Muscle layer of duodenum (tissue), 2 donors: ENCODE measurements around the gene SHPK.
A peak's percentile ranks its signal among the peaks of the same experiment; 100 is the strongest.

Experiments used
- H3K27ac ChIP-seq: one replicate; pipeline ENCODE4 v1.7.0; 2013; ENCODE audit warnings: mild to moderate bottlenecking, low read length
- H3K27me3 ChIP-seq: one replicate; pipeline ENCODE4 v1.7.0; 2013; ENCODE audit warnings: low read depth, mild to moderate bottlenecking, control low read depth, low read length
- H3K36me3 ChIP-seq, 2 donors: one replicate each; pipeline ENCODE4 v1.7.0; 2013; ENCODE audit warnings: low read length in 2 of 2, control low read depth in 1 of 2, mild to moderate bottlenecking in 1 of 2; ENCODE audit not compliant: insufficient read depth in 2 of 2, control insufficient read depth in 1 of 2
- H3K4me1 ChIP-seq, 2 donors: one replicate each; pipeline ENCODE4 v1.7.0; 2013; ENCODE audit warnings: low read length in 2 of 2, mild to moderate bottlenecking in 2 of 2, control low read depth in 1 of 2, moderate library complexity in 1 of 2; ENCODE audit not compliant: insufficient read depth in 2 of 2, control insufficient read depth in 1 of 2
- H3K4me3 ChIP-seq, 2 donors: one replicate each; pipeline ENCODE4 v1.7.0; 2013; ENCODE audit warnings: low read length in 2 of 2, low read depth in 1 of 2, mild to moderate bottlenecking in 1 of 2
- H3K9me3 ChIP-seq, 2 donors: one replicate each; pipeline ENCODE4 v1.7.0; 2013; ENCODE audit warnings: low read length in 2 of 2, control low read depth in 1 of 2, mild to moderate bottlenecking in 1 of 2; ENCODE audit not compliant: control insufficient read depth in 1 of 2
- donor health status: healthy.

SHPK gene

DNA sequence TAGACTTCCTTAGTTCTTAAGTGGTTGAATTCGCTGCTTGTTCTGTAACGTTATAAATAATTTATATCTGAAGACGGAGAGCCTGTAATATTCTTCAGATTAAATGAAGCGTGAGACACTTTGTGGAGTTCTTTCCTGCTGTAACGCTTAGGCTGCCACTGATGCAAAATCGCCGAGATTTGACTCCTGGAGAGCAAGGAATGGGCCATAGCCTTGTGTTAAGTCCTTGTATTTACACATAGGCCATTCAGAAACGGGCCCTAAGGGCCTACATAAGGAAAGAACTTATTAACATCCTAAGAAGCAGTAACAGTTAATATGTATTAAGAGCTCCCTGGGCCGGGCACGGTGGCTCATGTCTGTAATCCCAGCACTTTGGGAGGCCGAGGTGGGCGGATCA is 33.5 kb upstream of the SHPK start:
- Histone ChIP-seq H3K4me1 (peaks cover 5 to 30% of the 10 kb centered on the region in 2 donors), H3K27ac (peak overlapping the region; percentile 86), H3K9me3 (no peaks in the 10 kb centered on the region), H3K4me3 (peak overlapping the region; percentile 74 to 94), H3K27me3 (no peaks in the 10 kb centered on the region), H3K36me3 (peaks cover 4 to 7% of the 10 kb centered on the region in 2 donors)

DNA sequence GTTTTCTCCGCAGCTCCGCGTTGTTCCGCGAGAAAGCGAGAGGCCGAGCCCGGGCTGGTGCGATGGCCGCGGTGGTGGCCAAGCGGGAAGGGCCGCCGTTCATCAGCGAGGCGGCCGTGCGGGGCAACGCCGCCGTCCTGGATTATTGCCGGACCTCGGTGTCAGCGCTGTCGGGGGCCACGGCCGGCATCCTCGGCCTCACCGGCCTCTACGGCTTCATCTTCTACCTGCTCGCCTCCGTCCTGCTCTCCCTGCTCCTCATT is 33.0 kb upstream of the SHPK start:
- H3K4me3 ChIP-seq = peak overlapping the region; percentile 74 to 94

DNA sequence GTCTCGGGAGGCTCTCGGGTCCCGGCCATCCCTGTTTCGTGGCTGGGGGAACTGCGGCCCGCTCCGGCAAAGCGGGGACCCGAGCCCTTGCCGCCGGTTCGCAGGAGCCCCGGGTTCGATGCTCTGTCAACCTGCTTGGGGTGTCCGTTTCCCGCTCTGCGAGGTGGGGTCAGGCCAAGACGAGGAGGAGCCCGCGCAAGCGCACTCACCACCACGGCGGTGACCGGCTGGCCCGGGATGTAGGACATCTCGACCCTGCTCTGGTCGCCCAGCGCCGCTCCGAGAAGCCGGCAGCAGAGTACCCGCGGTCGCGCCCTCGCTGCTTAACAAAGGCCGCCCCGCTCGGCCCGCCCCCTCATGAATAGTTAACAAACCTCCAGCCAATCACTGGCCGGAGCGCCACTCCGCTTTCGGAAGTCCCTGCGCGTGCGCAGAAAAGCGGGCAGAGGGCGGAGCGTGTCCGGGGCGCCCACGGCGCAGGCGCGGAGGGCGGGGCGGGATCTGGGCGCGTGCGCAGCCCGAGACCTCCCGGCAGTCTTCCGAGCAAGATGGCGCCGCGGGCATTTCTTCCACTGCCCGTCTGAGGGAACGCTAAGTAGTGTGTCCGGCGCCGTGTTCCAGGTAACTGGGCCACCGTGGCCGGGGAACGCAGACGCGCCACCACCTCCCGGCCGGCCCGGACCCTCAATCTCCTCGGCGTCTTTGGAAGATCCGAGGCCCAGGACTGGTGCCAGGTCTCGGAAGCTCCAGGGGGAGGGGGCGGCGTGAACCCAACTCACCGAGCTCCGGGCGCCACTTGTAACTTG is 32.4 kb upstream of the SHPK start, which contains the start of the genes EMC6 and TAX1BP3:
EMC6 (plus strand) TSS at position 534 of the 806 bp plus-strand sequence. CDS start 335 bp downstream, outside the sequence.
TAX1BP3 (minus strand) TSS at position 300 of the 806 bp plus-strand sequence; CDS start at position 248, 52 bp downstream.
- H3K4me3 ChIP-seq = peak within 1 kb of the TSS; percentile 76 to 94
- peak within 1 kb of the TSS; percentile 86 for H3K27ac ChIP-seq
- H3K9me3 ChIP-seq = no peaks in the 10 kb centered on the region
- H3K4me1 ChIP-seq = peaks cover 5 to 30% of the 10 kb centered on the region in 2 donors
- no peaks in the 10 kb centered on the region for H3K27me3 ChIP-seq
- peaks cover 11 to 18% of the 10 kb centered on the region in 2 donors for H3K36me3 ChIP-seq

More for the DNA sequence above, 33.0 kb upstream of the SHPK start:
- H3K36me3 ChIP-seq = peaks cover 7 to 13% of the 10 kb centered on the region in 2 donors
- no peaks in the 10 kb centered on the region for H3K27me3 ChIP-seq
- H3K9me3 ChIP-seq = no peaks in the 10 kb centered on the region
- H3K27ac ChIP-seq = peak overlapping the region; percentile 86
- H3K4me1 ChIP-seq = peaks cover 5 to 30% of the 10 kb centered on the region in 2 donors

DNA sequence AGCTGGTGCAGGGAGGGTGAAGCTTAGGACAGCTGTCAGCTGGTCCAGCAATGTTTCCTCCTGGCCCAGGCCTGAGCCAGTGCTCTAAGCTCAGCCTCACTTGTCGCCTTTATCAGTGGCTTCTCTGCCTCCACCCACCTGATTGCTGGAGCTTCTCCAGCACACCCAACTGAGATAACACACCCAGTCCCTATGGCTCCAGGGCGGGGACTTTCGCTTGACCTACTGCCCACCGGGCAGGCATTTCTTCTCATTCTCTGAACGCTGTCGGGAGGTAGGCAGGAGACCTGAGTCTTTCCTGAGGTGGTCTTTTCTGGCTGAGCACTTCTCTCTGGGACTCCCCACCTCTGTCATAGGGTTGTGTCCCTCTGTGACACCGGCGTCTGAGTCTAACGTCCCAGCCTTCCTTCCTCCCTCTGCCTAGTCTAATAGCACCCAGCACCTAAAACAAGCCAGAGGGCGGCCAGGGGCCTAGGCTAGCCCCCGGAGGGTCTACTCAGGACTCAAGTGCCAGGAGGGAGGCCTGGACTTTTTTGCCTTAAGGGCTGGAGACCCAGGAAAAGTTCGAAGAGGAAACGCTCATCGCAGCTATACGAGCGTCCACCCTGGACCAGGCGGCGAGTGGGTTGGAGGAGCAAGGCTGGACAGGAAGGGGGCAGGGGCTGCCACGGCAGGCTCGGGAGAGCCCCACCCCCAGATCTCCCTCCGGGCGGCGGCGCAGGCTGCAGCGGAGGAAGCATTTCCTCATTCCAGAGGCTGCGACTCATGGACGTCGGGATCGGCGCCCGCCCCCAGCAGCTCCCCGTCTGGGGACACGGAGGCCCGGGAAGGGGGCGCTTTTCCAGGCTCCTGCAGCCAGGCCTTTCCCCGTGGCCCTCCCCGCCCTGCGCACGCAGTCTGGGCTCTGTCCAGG is 31.6 kb upstream of the SHPK start:
- Histone ChIP-seq H3K4me3 (peak overlapping the region; percentile 76 to 94), H3K27me3 (no peaks in the 10 kb centered on the region), H3K27ac (peak overlapping the region; percentile 86), H3K9me3 (no peaks in the 10 kb centered on the region), H3K4me1 (peaks cover 5 to 30% of the 10 kb centered on the region in 2 donors), H3K36me3 (peaks cover 11 to 24% of the 10 kb centered on the region in 2 donors)

DNA sequence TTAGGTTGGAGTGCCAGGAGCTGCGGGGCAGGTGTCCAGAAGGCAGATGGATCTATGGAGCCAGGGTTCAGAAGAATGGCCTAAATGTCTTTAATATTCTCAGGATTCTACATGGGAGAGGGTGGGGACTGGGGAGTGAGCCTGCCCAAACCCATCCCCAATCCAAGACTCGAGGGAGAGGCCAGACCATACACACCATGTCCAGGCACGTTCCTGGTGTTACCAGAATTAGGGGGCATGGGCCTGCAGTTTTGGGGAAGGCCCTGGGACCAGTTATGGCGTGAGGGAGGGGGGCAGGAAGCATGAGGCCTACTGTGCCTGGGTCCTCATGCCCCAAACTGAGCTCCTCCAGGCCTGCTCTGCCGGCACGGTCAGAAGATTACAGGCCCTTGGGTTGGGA is 30.5 kb upstream of the SHPK start:
- Histone ChIP-seq H3K4me1 (peaks cover 5 to 30% of the 10 kb centered on the region in 2 donors), H3K9me3 (no peaks in the 10 kb centered on the region), H3K36me3 (peaks cover 7 to 32% of the 10 kb centered on the region in 2 donors), H3K27ac (no peak overlapping the region), H3K4me3 (no peak overlapping the region), H3K27me3 (no peaks in the 10 kb centered on the region)

DNA sequence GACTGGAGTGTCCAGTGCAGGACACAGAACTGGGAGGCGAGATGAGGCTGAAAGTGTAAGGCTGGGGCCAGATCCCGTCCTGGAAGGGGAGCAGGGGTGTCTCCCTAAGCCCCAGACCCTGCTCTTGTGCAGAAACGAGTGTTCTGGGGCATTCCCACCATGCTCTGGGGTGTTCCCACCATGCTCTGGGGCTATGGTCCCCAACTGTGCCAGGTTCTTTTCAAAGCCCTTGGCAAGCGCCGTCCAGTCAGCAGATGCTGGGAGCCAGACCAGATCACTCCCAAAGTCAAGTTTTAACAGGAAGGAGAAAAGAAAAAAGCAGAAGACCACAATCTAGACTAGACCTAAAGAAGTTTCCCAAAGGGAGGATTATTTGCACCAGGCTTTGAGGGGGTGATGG is 29.8 kb upstream of the SHPK start:
- Histone ChIP-seq H3K4me3 (no peak overlapping the region), H3K4me1 (peaks cover 5 to 30% of the 10 kb centered on the region in 2 donors), H3K27me3 (no peaks in the 10 kb centered on the region), H3K36me3 (peaks cover 7 to 37% of the 10 kb centered on the region in 2 donors), H3K9me3 (no peaks in the 10 kb centered on the region), H3K27ac (no peak overlapping the region)

DNA sequence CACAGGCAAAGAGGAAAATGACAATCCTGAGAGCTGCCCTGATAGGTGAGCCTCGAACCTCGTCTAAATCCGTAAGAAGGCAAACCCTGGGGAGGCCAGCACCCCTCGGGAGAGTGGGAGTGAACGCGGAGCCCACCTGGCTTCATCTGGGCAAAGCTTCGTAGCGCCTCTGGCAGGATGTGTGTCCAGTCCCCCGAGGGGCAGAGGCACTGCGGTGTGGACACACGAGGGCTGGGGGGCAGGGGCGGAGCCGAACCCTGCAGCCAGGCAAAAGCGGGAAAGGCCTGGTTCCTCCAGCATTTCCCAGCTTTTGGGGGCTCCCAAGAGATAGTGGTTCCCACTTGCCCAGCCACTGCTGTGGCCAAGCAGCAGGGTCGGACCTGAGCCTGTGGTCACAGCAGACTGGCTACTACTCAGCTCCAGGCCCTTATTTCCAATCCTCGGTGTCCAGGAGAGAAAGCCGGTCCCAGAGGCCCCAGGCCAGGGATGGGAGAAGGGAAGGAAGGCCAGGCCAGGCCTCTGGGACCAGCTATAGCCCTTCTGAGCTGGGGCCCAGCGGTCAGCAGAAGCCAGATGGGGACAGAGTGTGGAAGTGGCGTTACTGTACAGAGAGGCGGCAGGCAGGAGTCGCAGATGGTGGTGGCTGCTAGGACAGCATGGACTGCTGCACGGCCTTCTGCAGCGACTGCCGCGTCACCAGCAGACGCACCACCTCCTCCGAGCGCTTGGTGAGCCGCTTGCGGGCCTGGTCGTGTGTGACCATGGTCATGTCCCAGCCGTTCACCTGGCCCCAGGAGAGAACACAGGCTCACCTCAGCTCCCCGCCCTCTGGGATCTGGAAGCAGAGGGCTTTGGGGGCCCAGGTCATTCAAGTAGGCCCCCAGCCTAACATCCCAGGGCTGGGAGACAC is 27.3 kb upstream of the SHPK start:
- no peaks in the 10 kb centered on the region for H3K9me3 ChIP-seq
- H3K4me1 ChIP-seq = peaks cover 5 to 34% of the 10 kb centered on the region in 2 donors
- no peaks in the 10 kb centered on the region for H3K27me3 ChIP-seq
- H3K27ac ChIP-seq = no peak overlapping the region
- no peak overlapping the region for H3K4me3 ChIP-seq
- H3K36me3 ChIP-seq = peaks cover 7 to 42% of the 10 kb centered on the region in 2 donors

DNA sequence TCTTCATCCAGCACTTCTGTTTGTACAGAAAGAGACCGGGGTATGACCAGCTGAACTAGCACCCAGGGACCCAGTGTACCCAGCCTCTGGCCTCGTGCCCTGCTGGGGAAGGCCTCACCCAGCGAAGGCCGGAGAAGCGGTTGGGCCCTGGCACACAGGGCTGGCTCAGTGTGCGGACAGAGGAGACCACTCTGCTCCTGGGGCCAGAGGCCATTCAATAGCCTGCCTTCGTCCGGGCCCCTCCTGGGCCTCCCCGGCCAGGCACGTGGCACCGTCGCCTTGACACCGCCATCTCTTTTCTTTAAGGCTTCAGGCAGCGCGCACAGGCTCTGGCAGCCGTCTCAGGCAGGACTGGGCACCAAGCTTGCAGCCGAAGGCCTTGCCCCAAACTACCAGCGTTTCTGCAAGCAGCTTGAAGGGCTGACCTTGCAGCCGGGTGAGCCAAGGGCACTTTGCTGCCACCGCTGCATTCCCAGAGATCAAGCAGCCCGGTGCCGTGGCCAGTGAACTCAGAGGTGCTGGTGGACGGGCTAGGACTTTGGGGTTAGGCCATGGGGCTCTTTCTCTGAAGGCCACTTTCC is 24.4 kb upstream of the SHPK start:
- H3K27me3 ChIP-seq = no peaks in the 10 kb centered on the region
- H3K27ac ChIP-seq = no peak overlapping the region
- H3K9me3 ChIP-seq = no peaks in the 10 kb centered on the region
- no peak overlapping the region for H3K4me3 ChIP-seq
- H3K36me3 ChIP-seq = peaks cover 7 to 39% of the 10 kb centered on the region in 2 donors
- H3K4me1 ChIP-seq = peaks cover 0 to 14% of the 10 kb centered on the region in 2 donors

DNA sequence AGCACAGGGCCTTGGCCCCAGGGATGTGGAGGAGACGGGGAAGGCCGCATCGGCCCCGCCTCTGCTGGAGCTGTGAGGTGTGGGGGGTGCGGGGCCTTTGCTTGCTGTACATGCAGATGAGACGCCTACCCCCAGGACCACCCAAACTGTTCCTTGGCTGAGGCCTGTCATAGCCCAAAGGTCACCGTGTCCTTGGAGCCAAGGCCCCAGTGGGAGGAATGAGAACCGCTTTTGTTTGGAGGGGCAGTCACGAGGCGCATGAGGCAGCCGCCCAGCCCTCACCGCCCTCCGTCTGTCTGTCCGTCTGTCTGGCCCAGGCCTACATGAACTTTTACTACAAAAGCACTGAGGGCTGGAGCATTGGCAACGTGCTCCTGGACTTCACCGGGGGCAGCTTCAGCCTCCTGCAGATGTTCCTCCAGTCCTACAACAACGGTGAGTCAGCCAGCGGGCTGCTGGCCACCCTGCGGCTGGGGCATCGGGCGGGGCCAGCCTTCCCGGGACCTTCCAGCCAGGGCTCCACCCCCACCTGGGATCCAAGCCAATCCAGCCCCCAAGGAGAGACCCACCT is 23.6 kb upstream of the SHPK start:
- Histone ChIP-seq H3K27me3 (no peaks in the 10 kb centered on the region), H3K4me3 (no peak overlapping the region), H3K36me3 (peaks cover 7 to 36% of the 10 kb centered on the region in 2 donors), H3K4me1 (peaks cover 0 to 14% of the 10 kb centered on the region in 2 donors), H3K27ac (peak overlapping the region; percentile 14), H3K9me3 (no peaks in the 10 kb centered on the region)

DNA sequence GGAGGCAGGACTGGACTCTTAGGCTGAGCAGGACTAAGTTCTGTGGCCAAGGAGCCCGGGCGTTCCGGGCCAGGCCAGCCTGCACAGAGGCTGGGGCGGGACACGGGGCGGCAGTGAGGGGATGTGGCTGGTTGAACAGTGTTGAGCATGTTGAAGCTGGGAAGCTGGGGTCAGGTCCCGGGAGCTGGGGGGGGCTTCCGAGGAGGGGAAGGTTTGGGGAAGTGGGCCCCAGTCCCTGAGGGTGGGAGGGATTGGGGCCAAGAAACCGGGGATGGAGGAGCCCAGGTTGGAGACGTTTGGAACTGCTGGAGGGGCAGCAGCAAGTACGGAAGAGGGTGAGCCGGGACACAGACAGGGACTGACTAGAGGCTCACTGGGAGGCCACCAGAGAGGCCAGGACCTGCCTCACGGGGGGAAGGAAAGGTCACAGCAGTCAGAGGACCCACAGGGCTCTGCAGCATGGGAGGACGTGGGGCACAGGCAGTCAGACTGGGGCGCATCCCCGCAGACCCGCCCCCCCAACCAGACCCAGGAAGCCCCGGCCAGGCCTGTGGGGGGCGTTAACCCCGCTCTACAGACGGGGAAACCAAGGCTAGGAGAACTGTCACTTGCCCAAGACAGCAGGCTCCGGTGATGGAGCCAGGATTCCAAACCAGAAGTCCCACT is 22.9 kb upstream of the SHPK start:
- Histone ChIP-seq H3K27me3 (no peaks in the 10 kb centered on the region), H3K4me1 (peaks cover 0 to 14% of the 10 kb centered on the region in 2 donors), H3K9me3 (no peaks in the 10 kb centered on the region), H3K27ac (peak overlapping the region; percentile 14), H3K36me3 (peaks cover 3 to 29% of the 10 kb centered on the region in 2 donors), H3K4me3 (no peak overlapping the region)
